ENCODE measurements around the gene RNF8.

DNA sequence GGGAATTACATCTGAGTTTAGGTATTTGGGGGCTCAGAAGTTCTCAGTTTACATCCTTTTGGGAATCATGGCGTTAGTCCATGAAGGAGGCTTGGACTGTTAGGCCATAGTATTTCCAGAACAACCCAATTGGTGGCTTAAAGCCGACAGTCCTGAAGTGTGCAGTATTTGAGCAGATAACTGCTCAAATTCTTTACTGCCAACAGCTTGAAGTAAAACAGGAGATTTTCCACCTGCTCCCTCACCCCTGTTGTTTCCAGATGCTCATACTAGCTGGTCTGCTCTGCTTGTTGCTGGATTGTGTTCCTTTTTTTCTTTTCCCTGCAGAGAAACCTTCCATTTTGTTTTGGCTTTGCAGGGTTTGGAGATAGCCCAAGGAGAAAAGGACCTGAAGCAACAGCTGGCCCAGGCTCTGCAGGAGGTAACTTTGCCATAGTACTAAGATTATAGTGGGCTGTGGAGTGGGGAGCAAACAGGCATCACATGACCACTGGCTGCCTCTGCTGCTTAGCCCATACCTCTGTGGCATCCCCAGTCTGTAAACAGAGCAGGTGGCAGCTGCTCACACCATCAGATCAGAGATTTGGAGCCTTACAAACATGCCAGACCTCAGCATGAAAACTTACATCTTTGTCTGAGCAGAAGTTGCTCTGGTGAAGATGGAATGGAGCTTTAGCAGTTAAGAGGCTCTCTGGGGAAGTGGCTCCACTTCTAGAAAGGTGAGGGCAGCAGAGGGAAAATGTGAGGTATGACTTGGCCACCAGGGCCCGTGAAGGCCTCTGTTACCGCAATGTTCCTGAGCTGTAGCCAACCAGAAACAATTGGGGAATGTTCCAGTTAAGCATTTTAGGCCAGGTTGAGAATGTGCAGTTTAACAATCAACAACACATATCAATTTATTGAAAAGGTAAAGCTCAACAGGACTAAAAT lies 17.6 kb downstream of the RNF8 start:
- TF ChIP-seq POLR2A (IDR thresholded peaks at IDR 0.05; ENCODE audit: low read depth, low read length) (no peak), TAF1 (IDR thresholded peaks at IDR 0.05; ENCODE audit: low read depth, low read length) (no peak), POLR2AphosphoS5 (IDR thresholded peaks at IDR 0.05; ENCODE audit: low read depth, low read length) (no peak), SPI1 (IDR thresholded peaks at IDR 0.05; ENCODE audit: low read depth, low read length) (no peak)
